Stromal cell of bone marrow (primary cell): ENCODE results near the gene BIRC6.
"Not testable (repeated sequence)": the region's sequence is repeated elsewhere in the genome, so short reads cannot be mapped to it uniquely, and the experiment has no call there.

Experiments used
- DNase-seq: peaks from one replicate; pipeline ENCODE4 v3.0.0-alpha.2; 2012; ENCODE audit warnings: low read depth

The BIRC6 gene

DNA sequence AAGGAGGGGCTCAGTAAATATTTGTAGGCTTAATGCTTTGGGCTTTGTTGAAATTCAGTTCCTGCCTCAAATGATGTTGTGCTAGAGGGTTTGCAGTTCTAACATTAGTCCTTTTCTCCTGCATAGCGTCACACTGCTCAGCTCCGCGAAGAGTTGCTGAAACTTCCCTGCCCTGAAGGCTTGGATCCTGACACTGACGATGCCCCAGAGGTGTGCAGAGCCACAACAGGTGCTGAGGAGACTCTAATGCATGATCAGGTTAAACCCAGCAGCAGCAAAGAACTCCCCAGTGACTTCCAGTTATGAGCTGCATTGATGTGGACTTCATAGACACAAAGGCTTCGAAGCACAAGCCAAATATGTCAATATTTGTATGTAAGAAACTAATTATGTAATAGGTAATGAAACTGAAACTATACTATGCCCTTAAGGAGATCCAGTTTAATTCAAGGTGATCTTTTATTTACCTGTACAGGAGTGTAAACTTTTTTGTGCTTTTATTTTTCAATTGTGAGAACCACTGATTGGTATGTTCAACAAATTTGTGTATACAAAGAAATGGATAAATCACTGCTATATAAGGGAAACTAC lies 260.9 kb downstream of the BIRC6 start:
- no peak for DNase-seq

DNA sequence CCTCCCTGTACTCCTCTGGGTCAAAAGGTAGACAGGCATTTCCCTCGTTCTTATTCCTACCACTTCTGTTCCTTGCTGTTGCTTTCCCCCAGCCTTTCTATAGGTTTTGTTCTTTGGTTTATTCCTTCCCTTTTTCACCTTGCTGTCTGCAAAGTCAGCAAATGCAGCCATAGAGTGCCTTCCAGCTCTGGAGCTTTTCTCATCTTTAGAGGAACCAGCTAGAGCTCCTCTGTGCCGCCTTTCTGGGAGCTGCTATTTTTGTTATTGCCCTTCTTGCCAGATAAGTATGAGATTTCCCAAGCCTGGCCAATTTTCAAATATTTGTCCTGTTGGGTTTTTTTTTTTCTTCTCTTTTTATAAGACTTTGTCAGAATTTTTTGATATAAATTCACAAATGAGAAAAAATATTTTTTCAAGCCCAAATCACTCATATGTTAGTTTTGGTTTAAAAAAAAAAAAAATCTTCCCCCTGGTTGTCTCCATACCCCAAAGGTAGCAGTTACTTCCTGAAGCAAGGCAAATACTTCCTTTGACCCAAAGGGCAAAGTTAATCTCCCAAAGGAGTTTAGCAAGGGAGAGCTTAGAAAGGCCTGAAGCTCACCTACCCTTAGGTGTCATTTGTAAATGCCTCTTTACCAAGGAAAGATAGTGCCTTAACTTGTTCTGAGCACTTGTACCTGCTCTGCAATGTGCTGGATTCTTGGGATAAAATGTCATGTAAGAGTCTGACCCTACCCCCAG lies 265.9 kb downstream of the BIRC6 start:
- DNase-seq = no peak

DNA sequence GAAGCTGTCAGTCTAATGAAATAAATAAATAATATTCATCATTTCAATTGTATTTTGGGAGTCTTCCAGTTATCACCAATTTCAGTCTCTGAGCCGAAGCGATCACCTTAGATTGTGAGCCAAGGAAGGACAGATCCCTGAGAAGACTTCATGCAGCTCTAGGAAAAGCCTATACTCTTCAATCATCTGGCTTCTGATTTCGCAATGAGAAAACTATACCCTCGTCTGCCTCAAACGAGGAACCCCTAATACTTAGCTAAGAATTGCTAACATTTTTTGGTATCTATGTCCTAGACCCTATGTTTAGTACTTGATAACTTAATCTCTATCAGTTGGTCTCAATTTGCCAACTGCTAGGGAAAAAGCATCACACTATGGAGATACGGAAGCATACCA lies 266.5 kb downstream of the BIRC6 start:
- no peak for DNase-seq

DNA sequence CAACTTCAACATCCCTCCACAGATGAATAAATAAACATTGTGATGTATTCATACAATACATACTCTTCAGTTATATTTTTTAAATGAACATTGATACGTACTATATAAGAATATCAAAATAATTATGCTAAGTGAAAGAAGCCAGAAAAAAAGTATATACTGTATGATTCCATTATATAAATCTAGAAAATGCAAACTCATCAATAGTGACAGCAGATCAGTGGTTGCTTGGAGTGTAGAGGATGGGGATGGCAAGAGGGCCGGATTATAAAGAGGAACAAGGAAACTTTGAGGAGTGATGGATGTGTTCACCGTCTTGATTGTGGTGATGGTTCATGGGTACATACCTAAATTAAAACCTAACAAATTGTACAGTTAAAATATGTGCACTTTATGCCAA lies 268.0 kb downstream of the BIRC6 start:
- no peak for DNase-seq

DNA sequence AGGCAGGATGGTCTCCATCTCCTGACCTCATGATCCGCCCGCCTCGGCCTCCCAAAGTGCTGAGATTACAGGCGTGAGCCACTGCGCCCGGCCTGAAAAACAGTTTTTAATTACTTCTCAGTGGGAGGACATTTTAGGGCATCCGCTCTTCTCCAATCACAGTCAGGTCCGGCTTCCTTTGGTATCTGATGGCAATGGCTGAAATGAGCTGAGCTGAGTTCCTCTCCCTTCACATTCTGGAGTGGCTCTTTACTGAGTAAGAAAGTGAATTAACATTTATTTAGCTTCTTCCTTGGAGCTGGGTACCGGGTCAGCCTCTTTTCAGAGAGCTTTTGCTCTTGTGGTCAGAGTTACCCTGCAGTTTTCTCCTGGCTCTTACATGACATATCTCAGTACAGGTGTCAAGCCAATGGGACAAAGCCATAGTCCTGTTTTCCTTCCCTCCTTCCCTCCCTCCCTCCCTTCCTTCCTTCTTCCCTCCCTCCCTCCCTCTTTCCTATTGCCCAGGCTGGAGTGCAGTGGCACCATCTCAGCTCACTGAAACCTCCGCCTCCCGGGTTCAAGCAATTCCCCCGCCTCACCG lies 269.9 kb downstream of the BIRC6 start:
- DNase-seq = no peak

DNA sequence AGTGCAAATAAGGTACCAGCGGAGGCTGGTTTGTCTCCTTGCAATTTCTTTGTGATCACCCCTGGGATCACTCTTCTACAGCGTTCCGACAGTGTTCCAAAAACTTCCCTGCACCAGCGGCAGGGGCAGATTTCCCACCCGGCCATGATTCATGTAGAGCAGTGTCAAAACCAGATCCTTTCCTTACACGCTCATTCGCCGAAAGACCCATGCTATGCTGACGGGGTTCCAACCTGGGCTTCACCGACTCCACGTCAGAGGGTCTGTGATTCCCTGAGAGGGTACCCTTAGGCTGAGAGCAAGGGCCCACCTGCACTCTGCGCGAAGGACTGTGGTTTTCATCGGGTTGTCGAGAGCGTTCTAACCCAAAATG lies 270.6 kb downstream of the BIRC6 start:
- DNase-seq = peak; percentile 47

DNA sequence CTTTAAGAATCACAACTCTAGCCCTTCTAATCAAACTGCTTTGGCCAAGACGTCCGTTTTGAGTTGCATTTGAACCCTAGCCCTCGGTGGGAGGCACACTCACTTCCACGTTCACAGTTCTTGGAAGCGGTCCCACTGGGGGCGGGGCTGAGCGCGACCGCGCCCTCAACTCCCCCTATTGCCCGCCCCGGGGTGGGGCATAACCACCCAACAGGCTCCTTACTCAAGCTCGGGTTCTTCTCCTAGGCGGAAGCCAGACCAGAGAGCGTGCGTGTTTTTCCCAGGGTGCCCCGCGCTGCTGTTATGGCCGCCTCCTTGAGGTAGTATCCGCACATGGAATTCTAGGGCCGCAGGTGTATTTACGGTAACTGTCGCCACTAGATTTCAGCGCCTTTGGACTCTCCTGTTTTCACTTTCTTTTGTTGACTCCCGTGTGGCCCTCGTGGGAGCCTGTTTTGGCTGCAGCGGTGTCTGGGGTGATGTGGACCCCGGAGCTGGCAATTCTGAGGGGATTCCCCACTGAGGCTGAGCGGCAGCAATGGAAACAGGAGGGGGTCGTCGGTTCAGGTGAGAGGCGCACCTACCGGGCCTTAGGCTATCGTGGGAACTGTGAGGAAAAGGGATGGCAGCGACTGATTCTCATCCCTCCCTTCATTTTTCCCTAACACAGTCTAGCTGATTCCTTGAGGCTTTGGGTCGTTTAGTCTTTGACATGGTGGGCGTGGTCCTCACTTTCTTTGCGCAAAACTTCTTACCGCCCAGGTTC lies 271.2 kb downstream of the BIRC6 start, which contains the start of gene TTC27:
Gene TTC27 (plus strand): TSS at position 237 of the 766 bp plus-strand sequence. CDS start 243 bp downstream, at position 480.
- DNase-seq = peak; percentile 92

DNA sequence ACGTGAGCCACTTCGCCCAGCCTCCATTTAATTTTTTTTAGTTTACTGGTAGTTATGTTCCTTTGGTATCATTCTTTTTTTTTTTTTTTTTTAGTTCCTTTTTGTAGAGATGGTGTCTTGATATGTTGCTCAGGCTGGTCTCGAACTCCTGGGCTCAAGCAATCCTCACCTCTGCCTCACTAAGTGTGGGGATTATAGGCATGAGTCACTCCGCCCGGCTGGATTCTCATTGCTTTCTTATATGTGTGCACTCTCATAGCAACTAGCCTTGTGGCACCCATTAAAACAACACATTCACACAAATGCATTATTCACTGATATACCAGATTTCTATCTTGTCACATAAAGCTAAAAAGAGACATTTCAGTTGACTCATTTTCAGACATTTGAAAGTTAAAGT lies 275.3 kb downstream of the BIRC6 start:
- no peak for DNase-seq

DNA sequence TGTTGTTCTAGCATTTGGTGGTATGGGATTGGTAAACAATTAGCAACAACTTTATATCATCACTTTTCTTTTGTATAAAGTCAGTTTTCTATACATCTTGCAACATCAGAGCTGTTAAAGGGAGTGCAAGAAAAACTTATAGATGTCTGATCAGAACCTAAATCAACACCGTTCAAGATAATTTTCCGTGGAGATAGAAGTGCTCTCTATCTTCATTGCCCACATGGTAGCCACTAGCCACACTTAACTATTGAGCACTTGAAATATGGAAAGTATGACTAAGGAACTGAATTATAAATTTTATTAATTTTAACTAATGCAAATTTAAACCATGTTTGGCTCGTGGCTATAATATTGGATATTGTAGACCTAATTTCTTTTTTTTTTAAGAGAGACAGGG lies 276.2 kb downstream of the BIRC6 start:
- no peak for DNase-seq

DNA sequence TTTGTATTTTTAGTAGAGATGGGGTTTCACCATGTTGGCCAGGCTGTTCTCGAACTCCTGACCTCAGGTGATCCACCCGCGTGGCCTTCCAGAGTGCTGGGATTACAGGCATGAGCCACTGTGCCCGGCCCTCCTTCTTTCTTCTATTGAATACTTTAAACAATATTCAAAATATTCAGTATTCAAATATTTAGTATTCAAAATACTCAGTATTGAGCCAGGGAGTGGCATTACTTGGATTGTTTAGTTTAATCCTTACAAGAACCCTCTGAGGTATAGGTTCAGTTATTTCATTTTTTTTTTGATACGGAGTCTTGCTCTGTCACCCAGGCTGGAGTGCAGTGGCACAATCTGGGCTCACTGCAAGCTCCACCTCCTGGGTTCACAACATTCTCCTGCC lies 281.7 kb downstream of the BIRC6 start:
- DNase-seq = not testable (repeated sequence)

DNA sequence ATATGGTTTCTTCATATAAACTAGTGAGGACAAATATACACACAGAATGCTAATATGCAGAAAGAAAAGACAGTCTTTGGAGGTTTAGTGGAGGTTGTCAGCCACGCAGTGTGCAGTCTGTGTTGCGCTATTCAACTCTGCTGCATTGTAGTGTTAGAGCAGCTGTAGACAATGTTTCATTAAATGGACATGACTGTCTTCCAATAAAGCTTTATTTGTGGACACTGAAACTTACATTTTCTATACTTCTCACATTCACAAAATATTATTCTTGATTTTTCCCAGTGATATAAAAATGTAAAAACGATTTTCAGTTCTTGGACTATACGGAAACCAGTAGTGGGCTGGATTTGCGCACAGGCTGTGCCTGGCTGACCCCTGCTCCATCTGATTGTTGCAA lies 284.4 kb downstream of the BIRC6 start:
- no peak for DNase-seq

DNA sequence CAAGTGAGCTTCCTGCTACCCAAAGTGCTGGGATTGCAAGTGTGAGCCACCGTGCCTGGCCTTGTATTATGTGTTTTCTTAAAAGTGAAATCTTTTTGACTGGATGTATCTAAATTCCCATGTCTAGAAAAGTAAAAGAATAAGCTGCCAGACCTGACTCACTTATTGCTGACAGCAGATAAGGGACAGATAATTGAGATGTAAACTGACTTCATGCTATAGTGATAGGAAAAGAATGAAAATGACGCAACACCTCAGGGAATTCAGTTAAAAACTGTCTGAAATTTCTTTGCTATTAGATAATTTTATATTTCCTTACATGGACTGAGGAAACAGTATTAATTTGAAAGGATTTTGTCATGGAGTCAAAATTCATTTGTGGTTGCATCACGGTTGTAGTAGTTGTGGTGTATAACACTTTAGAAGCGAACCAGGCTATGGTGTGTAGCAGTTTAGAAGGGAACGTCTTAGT lies 290.4 kb downstream of the BIRC6 start:
- DNase-seq = peak; percentile 61

DNA sequence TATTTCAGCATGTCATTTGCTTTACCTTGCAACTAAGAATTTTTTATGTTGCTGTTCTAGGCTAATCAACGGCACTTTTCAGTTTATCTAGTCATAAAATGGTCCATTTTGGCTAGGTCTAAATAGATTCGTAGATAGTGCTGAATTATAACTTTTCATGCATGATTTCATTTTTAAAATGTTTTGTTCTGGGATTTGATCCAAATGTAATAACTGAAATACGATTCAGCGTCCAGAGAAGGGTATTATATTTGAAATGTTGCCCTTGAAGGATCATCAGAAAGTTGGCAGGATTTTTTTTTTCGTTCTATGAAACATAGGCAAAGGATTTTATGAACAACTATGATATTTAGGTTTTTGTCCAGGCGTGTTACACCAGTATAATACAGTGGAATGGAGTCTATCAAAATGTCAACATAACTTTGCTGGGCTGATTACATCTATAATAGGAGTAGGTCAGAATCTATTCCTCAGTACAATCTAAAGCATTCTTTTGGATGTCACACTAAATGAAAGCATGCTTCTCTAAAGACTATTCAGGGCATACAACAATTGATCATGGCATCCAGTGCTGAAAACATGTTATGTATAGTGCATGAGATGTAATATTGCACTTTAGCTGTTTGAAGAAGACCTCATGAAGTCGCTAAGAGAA lies 295.9 kb downstream of the BIRC6 start:
- peak; percentile 31 for DNase-seq

DNA sequence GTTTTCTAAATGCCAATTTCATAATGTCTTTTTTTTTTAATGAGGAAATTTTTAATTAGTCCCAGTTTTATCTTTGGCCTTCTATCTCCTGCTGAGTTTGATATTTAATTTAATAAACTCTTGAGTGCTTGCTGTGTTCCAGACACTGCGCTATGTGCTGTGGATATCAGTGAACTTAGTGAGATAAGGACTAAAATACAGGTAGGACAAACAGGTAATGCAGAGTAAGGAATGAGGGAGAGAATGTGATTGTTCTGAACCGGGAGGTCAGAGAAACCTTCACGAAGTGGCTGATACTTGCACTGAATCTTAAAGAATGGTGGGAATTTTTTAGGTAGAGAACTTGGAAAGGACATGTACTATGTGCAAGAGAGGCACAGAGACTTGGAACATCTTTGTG lies 299.2 kb downstream of the BIRC6 start:
- DNase-seq = no peak

DNA sequence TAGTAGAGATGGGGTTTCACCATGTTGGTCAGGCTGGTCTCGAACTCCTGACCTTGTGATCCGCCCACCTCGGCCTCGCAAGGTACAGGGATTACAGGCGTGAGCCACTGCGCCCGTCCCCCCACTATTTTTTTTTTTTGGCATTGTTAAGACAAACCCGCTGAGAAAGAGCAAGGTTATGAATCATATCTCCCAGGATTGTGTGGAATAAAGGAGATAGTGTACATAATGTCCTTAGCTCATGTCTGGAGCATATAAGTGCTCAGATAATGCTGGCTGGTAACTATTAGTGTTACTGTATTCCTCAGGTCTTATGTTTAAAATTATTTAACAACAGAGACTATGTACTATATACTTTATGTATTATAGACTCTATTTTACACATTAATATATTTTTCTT lies 307.0 kb downstream of the BIRC6 start:
- no peak for DNase-seq

DNA sequence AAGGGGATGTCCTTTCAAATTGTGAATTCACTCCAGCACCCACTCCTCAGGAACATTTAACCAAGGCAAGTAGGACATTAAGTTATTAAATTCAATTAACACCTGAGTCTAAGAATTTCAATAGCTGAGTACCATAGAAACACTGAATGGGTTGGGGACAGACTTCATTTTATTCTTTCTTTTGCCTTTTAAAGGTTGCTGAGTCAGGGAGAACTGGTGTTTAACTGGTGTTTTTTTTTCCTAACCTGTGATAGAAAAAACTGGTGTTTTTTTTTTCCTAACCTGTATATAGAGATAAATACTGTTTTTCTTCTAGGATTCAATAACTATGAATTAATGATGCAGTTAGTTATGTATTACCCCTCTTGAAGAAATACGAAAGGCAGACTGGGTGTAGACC lies 309.9 kb downstream of the BIRC6 start:
- no peak for DNase-seq

DNA sequence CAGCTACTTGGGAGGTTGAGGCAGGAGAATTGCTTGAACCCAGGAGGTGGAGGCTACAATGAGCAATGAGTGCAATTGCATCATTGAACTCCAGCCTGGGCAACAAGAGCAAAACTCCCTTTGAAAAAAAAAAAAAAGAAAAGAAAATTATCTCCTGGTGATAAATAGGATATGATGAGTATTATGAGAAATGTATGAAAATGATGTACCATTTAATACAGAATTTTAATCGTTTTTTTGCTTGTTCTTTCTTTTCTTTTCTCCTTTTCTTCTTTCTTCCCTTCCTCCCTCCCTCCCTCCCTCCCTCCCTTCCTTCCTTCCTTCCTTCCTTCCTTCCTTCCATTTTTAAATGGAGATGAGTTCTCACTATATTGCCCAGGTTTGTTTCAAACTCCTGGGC lies 311.4 kb downstream of the BIRC6 start:
- DNase-seq = no peak
